SIG-M5 treated with dmso at 0.1 percent for 504 hours (cell line): Measurements from ENCODE around the gene SV2C.
A peak's percentile ranks its signal among the peaks of the same experiment; 100 is the strongest.

ENCODE experiments used
- DNase-seq: peaks from one replicate; lab custom pipeline; 2025; ENCODE audit not compliant: unreplicated experiment; lab: John Stamatoyannopoulos, UW

Gene SV2C

DNA sequence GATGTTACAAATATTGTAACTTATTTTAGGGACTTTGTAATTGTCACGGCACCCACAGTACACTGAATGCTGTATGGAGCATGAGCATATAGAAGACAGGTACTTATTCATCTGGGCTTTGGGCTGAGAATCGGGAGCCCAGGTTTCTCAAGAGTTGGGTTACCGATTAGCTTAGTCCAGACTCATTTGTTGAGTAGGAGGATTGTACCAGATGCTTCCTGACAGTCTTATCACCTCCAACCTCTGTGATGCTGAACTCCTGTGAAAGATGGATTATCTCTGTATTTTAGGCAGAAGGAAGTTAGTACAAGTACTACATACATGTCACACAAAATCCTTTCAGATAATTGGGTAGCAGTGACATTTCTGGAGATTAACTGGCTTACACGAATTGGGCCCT, 79.2 kb downstream of the SV2C start:
- DNase-seq: no peak

DNA sequence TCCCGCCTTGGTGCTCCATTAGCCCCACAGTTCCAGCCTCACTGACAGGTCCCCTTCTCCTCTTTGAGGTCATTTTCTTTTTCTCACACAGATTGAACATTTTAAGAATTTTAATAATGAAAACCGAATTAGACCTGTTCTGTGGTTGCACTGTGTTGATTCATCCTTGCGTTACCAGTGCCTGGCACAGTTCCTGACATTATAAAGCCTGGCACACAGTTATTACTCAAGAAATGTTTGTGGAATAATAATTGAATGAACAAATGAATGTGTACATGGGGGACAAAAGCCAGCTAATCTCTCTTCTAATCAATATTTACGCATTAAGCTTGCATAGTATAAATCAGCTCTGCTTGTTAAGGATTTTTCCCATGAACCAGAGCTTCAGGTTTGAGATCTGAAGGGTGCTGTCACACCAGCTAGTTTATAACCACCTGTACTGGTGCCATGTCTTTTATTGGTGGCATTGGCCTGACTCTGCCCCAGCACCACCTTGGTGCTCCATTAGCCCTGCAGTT, 80.0 kb downstream of the SV2C start:
- DNase-seq: no peak

DNA sequence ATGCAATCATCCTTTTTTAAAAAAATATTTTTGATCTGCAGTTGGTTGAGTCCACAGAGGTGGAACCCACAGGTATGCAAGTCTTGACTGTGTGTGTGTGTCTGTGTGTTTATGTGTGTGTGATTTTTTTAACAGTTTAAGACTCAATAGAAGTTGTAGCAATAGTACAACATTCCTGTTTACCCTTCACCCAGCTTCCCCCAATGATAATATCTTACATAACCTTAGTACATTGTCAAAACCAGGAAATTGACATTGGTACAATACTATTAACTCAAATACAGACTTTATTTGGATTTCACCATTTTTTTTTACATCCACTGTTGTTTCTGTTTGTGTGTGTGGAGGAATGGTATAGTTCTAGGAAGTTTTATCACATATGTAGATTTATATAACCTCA, 81.8 kb downstream of the SV2C start:
- DNase-seq: no peak

DNA sequence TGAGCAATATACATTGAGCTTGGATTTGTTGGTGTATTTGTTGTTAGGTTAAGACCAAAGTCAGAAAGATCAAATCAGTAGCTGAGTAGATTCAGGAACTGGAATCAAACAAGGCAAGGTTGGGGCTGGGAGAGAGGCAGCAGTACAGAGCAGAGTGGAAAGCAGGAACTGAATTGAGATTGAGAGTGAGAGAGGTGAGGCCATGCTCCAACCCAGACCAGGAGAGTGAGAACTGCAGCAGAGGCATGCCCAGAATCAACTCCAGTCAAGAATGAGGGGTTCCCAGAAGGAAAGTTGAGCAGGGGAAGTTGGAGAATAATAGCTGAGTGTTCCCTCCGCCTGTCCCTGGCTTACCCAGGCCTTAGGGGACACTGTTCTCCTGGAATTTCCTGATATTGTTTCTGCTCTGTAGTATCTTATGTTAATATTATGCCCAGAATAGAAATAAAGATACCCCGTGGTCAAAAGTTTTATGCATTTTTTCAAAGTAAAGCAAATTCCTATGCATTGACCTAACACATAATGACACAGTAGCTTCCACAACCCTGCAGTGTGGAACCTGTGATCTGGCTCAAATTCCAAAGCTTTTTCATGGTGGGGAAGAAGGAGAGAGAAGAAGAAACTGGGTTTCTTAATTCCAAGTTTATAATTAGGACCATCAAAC, 82.7 kb downstream of the SV2C start:
- DNase-seq: no peak

DNA sequence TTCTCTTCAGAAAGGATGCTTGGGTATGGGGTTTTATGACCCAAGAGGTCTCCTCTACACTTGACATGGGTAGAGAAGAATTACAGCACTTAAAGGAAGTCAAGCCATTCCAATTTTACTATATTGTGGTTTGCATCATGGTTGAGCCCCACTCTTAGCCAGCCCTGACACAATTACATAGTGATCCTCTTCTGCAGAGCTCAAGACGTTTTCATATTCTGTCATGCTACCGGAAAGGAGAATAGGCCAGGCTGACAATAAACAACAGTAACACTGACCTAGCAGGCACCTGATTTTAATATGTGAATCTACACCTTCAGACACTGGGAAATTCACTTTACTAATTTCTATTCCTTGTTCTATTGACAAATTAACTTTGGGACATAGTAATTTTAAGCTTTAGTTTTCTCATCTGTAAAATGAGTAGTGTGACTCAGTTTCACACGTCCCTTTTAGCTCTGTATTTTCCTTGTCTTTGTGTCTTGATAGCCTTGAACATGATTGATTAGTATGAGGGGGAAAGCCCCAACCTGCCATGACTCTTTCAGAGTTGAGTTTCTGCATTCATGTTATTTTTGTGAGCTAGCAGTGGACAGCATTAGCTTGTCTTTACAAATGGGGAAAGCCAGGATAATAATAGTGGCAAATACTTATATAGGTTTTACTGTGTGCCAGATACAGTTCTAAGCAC, 83.8 kb downstream of the SV2C start:
- DNase-seq: no peak

DNA sequence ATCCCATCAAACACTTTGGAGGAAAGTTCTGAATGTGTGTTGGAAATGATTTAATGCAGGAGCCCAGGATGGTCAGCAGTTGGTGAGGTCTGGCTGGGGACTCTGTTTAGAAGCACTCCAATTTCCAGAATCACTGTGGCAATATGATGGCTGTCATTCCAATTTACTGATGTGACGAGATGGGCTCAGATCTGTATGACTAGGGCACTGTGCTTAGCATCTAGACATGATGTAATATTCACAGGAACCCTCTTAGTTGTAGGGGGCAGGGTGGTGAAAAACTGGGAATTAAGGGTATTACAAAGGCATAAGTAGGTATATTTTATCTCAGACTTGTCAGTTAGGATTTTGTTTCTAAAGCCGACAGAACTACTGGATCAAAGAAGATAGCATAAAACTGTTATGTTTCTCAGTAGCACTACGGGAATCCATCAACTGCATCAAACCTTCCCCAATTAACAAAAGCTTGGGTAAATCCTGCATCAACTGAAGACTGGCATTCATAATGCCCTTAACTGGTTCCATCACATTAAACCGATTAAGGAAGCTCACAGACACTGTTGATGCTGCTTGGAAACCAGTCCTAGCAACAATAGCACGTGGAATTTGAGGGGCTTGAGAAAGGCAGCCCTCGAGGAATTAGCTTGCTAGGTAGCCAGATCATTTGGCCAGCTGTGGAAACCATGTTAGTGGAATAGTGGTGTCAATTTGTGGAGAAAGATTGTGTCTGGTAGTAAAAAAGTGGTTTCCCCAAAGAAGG, 86.1 kb downstream of the SV2C start:
- no peak for DNase-seq

DNA sequence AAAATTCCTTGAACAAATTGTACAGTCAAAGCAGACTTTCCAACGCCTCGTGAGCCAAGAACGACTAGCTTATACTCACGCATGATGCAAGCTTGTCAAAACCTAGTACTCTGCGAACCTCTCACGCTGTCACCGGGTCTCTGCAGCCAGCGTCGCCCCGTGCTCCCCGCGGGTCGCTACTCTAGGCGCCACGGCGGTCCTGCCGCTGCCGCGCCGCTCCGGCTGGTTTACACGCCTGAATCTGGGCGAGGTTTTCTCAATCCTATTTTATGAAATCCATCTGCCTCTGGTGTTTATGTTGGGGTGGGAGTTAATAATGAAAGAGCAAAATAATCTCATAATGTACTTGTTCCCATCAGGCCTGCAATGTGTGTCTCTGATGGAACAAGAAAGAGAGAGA, 90.9 kb downstream of the SV2C start:
- no peak for DNase-seq

DNA sequence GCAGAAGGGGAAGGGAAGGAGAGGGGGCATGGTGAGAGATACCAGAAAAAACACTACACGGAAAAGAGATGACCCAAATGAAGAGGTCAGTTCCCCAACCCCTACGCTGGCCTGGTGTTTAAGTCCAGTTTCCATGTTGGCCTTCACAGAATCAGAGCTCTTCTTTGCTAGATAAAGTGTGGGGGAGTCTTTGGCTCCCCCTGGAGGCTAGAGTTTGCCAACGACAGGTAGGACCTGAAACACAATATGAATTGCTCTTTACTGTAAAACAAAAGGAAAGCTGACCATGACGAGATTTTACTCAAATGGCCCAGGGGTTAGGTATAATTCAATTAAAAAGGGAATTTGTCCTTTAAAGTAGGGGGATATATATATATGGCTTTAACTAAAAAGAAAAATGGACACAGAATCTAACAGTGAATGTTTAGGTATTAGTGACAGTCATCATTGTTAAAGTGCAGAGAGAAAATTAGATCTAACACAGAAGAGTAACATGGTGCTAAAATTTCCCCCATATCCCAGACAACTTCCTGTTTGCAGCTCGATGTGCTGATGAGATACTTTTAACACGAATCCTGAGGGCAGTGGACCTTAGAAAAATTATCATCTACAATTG, 92.0 kb downstream of the SV2C start:
- DNase-seq: peak; percentile 42

DNA sequence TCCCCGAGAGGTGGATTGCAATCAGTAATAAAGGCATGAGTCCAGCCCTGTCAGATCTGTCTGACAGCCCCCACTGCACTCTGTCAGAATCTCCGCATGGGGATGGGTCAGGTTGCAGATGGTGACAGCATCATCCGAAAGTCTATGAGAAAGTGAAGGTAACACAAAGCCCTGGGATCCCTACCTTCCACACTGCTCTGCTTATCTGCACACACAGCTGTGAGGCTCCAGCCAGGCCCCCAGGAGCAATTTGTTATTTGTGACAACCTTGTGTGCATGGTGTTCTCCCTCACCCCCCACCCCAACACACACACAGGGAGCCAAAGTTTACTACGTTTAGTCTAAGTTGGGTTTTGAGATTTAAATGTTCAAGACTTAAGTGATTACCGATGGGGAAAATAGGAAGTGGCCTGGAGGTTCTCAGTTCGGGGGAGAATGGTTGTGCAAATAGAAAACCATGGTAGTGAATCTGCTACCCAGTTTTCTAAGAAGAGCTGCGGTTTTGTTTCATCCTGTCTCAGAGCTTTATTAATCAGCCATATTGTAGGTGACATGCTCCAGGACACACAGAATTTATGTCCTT, 92.7 kb downstream of the SV2C start:
- DNase-seq: peak; percentile 82

DNA sequence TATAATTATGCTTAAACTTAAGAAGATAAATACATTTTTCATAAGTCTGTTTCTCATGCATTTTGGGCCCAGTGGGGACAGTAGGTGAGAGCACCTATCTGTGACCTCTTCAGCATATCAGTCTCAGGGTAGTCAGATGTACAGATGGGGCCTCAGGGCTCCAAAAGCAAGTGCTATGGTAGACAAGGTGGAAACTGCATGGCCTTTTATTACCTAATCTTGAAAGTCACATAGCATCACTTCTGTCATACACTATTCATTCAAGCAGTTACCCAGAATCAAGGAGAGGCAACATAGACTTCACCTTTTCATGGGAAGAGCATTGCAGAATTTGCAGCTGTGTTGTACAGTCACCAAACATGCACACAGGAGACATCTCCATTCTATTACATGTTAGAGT, 94.8 kb downstream of the SV2C start:
- DNase-seq: no peak

DNA sequence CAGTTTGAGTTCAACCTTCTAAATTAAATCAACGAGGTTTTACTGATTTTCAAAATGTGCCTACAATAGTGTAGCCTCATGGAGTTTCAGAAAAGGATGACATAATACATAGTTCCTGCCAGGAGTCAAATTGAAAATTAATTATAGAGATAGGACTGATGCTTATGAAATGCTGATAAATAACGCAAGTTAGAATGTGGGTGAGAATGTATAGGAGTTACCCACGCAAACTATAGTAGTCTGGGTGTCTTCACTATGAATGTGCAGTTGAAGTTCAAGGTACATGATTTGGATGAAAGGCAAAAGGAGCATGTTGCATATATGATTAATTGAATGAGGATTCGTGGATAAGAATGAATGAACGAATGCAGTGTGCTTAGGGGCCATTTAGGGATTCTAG, 95.7 kb downstream of the SV2C start:
- no peak for DNase-seq

DNA sequence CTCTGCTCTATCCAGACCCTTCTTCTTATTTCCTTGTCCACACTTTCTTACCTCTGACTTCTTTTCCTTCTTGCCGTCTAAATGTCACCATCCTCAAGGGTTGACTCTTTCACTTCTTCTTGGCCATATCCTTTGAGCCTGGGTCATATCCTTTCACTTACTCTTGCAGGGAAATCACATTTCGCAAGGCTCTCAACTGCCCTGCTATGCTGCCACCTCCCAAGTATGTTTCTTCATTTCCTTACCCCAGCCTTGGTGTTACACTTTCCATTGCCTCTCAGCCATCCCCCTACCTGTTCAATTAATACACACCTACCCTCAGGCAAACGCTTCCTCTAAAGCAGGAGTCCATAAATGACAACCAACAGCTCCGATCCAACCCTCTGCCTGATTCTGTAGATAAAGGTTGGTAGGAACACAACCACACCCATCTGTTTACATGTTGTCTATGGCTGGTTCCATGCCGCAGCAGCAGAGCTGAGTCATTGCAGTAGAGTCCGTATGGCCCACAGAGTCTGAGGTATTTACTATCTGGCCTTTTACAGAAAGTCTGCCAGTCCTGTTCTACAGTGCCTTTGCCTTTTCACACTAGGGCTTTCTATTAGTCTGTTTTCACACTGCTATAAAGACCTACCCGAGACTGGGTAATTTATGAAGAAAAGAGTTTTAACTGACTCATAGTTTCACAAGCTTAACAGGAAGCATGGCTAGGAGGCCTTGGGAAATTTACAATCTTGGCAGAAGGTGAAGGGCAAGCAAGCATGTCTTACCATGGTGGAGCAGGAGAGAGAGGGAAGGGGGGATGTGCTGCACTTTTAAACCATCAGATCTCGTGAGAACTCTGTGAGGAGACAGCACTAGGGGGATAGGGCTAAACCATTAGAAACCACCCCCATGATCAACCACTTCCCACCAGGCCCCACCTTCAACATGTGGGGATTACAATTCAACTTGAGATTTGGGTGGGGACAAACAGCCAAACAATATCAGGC, 97.9 kb downstream of the SV2C start:
- DNase-seq: peak; percentile 94

DNA sequence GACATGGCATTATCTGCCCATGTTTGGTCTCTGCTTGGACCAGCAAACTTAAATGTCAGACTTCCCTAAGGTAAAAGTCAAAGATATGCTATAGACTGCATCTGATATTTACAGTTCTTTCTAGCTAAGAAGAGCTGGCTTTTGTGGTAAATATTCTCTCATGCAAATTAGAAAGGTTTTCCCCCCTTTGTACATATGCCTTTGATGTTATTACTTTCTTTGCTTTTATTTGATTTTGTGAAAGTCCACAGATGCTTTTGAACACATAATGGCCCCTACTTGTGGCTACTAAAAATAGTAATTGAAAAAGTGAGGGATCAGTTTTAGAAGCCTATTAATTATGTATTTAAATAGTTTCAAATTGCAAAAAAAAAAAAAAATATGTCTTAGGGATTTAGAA, 104.2 kb downstream of the SV2C start:
- no peak for DNase-seq

DNA sequence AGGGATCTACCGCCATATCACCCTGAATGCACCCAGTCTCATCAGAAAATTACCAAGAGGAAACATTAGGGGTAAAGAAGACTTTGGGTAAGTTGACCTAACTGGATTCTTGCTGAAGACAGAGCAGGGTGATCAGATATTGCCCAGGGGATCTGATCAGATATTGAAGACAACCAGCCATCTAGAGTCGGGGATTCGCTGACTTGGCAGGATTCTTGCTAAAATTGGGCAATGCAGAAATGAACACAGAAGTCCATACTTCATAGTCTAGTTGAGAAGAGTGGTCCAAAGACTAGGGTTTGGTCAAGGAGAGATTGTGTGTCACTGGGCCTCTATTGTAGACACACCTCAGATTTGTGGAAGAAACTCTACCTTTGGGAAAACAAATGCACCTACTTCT, 107.2 kb downstream of the SV2C start:
- no peak for DNase-seq

DNA sequence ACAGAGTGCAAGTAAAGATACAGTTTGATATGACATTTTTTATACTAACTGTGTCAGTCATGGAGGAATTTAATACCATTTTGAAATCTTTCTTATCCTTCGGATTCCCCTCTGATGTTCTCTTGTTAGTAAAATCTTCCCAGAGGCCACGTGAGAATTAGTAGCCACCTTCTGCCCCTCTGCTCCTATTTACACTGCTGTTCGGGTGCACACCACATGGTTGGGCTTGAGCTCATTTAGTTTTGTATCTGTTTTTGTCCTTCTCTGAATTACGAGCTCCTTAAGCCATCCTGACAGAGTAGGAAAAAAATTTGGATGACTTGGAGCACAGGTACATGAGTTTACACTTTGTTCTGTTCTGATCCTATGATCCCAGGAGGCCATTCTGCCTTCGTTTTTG, 109.7 kb downstream of the SV2C start:
- no peak for DNase-seq

DNA sequence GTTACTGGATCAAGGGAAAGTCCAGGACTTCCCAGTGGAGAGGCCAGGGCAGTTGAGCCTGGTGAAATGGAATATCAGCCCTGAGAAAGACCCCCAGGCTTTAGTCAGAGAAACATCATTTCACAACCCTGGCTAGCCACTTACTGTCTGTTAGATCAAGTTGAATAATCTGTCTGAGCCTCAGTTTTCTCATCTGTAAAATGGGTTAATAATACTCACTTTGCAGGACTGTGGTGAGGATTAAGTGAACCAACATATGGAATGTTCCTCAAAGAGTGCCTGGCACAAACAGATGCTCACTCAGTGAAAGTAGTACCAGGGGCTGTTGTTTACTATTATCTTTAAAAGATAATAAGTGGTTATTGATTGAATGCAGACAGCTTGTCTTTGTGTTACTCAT, 110.5 kb downstream of the SV2C start:
- no peak for DNase-seq

DNA sequence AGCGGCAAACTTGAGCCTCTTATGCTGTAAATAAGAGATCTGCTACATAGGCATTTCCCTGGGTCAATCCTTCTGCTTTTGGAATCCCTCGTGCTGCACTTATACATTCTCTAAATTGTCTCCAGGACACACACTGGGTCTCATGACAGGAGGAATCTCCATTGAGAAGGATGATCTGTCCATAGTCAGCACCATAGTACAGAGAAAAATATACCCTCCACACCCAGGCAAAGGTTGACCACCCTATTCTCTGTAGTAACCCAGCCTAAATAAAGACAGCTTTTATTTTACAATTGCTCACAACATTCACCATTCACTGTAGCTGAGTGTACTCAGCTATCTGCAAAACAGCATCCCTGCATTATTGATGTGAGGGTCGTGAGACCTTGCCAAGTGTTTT, 111.2 kb downstream of the SV2C start:
- no peak for DNase-seq

DNA sequence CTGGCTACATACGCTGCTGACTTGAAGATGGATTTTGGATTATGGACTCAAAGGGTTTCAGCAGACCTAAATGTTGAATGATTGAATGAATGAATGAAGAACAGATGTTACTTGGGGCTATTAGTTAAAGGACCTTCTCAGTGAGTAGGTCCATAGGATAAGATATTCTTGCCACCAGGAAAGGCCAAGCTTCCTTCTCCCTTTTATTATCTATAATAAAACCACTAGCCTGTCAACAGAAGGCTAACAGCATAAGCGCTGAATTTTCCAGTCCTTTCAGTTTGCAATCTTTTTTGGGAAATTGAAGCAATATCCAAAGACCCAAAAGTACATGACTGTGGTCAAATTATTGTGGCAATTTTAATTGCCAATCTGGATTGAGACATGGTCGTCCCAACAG, 113.3 kb downstream of the SV2C start:
- no peak for DNase-seq

DNA sequence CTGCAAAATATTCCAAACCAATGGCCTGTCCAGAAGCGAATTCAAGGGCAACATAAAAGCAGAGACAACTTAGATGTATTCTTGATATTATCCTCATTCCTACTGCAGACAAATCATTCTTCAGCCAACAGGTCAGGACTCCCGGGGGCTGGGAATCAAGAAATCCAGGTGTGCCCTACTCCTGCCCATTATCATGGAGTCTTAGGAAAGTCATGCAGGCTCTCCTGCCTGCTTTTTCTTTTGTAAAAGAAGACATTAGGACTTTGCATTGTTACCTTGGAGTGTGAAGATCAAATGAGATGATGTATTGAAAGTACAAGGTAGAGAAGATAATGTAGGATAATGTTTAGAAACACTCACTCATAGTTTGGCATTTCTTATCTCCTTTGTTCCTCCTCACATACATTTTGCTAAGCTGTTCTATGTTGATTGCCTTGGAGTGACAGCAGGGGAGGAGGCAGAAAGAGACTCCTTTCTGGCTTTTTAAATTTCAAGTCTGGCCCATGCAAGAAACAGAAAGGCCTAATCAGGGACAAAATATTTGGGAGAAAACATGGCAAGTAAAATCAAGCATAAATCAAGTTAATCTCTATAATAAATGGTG, 113.8 kb downstream of the SV2C start:
- DNase-seq: no peak

DNA sequence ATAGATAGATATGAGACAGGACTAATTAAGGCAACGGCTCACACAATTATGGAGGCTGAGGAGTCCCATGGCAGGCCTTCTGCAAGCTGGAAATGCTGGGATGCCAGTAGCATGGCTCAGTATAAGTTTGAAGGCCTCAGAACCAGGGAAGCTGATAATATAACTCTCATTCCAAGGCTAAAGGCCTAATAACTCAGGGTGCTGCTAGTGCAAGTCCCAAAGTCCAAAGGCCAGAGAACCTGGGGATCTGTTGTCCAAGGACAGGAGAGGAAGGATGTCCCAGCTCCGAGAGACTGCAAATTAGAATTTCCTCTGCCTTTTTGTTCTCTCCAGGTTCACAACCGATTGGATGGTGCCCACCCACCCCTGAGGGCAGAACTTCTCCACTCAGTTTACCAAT, 114.5 kb downstream of the SV2C start:
- no peak for DNase-seq
